Amniotic epithelial cell (primary cell): Measurements from ENCODE around the gene AHRR.
"Not testable (repeated sequence)": the region's sequence is repeated elsewhere in the genome, so short reads cannot be mapped to it uniquely, and the experiment has no call there.

Experiments used
- DNase-seq: peaks from one replicate; pipeline ENCODE4 v3.0.0-alpha.2; 2010; ENCODE audit warnings: low read depth

The AHRR gene

DNA sequence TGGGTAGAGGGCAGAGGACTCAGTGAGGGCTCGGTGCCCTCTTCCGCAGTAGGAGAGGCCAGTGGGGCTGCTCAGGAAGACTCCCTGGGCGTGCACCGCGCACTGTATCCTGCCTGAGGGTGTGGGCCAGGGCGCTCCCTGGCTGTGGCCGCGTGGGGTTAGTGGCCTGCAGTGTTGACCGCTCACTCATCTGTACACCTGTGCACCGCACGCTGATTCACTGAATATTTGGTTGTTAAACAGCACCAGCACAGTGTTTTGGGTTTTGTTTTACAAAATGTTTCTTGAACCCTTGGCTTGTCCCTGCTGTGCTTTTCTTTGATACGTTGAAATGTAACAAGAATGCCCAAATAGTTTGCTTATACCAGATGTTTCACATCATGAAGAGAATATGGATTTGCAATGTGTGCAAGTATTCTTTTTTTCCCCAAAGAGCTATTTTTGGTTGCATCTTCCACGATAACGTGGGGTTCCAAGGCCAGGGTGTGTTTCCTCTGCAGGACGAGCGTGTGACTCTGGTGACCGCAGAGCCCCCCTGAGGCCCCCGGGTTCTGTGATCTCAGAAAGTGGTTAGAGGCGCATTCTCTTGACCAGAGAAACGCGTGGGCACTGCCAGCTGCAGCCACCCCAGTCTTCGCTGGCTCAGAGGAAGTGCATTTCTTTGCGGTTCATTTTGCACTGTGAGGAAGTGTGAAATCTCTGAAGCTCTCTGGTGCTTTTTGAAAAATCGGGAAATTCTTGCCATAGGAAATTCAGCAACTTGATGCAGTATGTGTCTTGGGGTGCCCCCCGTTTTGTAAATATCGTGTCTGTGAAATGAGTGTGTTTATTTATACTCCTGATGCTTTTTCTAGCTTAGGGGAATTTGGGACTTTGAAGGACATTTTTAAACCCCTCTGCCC, 46.9 kb downstream of the AHRR start:
- DNase-seq = no peak

DNA sequence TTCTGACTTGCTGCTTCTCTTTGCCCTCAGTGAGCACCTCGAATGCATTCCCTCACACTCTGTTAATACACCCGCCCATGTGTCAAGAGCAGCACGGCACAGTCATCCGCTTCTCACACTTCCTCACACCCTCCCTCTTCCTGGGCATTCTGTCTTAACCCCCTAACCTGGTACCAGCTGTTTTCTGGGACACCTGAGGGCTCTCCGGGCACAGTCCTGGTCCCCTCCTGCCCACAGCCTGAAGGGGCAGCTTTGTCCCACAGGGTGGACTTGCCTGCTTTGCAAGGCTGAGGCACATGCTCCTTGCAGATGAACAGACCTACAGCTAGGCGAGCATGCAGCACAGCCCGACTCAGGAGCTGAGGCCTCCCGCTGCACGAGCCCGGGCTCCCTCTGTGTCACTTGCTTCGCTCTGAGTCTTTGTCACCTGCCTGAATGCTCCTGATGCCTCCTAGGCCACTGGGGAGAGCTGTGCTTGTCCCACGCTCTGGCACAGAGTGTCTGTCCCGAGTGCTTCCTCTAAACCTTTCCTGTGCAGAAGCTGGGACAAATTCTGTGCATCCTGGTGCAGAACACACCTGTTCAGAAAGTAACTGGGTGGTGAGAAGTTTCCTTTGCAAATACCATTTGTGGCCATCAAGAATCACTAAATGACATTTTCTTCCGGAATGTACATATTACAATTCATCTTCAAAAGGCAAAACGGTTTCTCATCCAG, 47.8 kb downstream of the AHRR start:
- no peak for DNase-seq

DNA sequence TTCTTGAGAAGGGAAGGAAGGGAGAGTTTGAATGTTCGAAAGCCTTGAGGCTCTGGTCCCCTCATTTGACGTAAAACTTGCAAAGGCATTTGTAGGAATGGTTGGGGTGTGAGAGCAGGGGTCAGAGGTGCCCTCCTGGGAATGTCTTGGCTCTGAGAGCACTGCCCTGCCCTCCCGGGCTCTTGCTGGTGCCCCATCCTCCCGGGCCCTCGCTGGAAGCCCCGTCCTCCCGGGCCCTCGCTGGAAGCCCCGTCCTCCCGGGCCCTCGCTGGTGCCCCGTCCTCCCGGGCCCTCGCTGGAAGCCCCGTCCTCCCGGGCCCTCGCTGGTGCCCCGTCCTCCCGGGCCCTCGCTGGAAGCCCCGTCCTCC, 48.3 kb downstream of the AHRR start:
- DNase-seq = not testable (repeated sequence)

DNA sequence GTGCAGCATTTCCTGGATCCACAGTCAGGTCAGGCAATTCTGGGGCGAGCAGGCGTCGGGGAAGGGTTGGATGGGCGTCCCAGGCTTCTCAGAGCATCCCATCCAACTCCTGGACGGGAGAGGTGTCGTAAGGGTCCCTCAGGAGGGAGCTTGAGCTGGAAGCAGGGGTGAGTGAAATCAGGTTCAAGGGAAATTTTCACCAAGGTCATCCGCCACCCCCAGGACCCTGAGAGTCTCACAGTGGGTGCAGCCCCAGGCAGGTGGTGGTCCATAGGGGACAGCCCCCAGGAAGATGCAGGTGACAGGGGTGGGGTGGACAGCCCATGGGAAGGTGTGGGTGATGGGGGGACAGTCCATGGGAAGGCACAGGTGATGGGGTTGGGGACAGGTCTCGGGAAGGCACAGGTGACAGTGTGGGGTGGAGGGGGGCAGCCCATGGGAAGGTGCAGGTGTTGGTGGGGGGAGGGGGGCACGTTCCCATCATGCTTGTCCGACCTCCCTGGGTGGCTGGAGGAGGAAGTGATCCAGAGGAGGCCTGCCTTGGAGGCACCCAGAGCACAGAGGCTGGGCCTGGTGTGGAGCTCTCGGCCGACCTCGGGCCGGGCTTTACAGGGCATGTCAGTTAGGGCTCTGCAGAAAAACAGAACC, 48.9 kb downstream of the AHRR start:
- no peak for DNase-seq

DNA sequence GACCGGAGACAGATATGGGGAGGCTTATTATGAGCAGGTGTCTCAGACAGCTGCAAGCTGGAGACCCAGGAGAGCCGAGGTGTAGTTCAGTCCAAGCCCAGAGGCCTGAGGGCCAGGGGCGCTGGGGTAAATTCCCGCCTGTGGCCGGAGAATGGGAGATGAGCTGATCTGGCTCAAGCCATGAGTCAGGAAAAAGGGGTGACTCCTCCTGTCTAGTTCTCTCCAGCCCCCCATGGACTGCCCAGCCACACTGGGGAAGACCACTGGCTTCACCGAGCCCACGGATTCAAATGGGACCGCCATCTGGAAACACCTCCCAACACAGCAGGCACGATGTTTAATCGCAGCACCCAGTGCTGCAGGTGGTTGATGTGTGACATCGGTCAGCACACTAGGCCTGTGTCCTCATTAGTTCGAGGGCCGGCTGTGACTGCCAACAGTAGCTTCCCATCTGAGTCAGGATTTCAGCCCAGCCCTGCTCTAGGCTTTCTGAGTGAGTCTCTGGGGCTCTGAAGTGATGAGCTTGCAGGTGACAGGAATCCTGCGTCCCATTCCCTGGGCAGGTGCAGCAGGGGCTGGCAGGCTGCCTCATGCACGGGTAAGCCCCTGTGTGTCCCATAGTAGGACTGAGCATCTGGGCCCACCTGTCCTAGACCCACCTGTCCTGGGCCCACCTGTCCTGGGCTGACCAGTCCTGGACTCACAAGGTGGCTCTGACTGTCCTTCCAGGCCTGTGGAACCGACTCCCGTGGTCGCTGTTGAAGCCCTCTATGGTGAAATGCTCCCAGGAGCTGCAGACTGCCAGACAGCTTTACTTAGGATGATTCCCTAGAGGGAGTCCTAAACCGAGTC, 49.7 kb downstream of the AHRR start:
- no peak for DNase-seq

DNA sequence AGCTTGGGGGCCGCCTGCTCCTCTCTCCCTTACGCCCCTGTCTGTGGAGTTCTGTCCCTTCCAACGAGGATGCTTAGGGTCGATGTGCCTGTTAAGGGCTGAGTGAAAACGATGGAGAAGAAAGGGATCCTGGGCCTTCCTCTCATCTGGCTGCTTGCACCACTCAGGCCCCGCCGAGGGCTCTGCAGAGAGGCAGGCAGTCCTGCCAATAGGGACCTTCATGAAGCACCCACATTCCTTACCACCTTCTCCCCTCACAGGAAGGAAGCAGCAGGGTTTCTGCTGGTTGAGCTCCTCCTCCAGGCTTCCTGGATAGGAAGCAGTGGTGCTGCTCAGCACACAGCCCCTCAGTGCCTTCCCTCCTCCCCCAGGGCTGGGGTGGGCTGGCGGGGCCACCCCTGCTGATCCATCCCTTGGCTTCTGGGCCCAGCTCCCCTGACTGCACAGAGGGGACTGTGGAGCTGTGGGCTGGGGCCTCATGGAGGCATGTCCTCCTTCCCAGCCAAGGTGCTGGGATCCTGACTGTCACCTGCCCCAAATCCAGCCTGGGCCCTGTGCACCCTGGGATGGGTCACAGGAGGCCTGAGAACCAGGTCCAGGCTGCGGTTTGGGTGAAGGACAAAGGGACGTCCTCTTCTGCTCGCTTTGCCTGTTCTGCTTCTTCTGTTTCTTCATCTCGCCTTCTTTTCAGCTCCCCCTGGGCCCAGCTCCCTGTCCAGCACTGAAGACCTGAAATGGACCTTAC, 50.5 kb downstream of the AHRR start:
- DNase-seq = no peak

DNA sequence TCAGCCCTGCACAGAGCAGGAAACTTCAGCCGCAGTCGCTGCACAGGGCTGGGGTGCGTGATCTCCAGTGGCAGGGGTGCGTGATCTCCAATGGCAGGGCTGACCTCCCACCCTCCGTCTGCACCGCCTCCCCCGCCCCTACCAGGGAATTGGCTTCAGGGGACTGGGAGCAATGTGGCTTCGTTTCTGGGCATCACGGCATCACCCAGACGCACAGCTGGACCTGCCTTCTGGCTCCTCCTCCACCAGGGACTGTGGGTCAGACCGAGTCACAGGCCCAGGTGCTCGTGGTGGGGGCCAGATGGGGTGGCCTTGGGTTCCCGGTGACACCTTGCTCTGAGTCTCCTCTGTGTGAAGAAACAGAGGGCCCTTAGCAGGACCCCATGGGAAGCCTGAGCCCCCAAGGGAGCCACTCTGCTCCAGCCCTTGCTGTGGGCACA, 51.1 kb downstream of the AHRR start:
- no peak for DNase-seq

DNA sequence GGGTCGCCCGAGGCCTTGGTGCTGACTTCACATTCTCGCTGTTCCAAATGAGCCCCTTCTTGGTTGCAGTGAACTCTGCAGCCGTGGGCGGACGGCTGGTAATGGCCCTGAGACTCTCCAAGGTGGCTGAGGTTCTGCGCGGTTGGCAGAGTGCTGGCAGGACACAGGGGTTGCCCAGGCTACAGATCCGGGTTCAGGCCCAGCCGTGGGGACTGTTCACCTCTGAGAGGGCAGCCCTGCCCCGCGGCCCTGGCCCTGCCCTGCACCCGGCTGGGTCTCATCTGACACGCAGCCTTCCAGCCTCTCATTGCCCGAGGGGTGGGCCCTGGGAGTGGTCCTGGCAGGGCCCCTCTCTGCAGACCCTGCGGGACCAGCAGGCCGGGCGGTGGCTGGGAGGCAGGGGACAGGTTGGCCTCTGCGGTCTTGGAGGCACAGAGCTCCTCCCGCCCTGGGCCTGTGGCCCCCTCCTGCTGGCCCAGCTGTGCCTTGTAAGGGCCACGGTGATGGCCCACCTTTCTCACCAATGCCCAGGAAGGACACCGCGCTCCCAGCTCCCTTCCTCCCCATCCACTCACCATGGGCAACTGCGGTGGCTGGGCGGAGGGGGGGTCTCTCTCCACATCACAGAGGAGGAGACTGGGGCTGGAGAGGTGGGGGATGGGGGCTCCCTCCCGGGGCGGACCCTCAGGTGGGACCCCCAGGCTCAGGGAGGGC, 51.6 kb downstream of the AHRR start:
- DNase-seq = no peak

DNA sequence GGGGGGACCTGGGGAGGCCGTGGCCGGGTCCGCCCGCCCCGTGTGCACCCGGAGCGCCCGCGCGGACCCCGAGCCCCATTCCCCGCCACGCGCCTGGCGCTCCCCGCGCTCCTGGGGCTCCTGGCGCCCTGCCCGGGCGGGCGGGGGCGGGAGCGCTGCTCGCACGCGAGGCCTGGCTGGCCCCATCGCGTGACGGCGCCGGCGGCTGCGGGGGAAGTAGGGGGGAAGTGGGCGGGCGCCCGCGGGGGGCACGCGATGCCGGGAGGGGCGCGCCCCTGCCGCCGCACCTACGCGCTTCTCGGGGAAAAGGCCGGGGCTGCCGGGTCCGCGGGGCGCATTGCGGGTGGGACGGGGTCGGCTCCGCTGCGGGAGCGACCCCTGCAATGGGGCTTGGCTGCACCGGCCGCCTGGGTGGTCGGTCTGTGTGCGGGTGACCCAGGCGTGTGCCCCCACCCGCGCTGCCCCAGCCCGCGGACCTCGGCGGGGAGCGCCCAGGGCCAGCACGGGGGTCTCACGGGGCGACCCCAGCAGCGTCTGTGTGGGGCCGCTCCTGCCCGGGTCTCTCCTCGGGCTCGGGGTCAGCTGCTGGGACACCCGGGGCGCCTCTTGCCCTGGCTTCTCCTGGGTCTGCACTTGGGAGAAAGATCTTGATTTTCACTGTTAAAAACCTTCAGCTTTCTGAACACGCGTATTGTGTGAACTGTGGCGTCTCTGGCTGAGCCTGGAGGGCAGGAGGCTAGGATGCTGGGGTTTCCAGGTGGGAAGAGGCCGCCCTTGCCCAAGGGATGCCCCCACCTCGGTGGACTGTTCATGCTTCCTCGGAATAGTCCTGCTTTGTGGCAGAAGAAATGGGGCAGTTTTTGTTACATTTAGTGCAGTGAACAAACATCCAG, 52.4 kb downstream of the AHRR start:
- DNase-seq = peak; percentile 41

DNA sequence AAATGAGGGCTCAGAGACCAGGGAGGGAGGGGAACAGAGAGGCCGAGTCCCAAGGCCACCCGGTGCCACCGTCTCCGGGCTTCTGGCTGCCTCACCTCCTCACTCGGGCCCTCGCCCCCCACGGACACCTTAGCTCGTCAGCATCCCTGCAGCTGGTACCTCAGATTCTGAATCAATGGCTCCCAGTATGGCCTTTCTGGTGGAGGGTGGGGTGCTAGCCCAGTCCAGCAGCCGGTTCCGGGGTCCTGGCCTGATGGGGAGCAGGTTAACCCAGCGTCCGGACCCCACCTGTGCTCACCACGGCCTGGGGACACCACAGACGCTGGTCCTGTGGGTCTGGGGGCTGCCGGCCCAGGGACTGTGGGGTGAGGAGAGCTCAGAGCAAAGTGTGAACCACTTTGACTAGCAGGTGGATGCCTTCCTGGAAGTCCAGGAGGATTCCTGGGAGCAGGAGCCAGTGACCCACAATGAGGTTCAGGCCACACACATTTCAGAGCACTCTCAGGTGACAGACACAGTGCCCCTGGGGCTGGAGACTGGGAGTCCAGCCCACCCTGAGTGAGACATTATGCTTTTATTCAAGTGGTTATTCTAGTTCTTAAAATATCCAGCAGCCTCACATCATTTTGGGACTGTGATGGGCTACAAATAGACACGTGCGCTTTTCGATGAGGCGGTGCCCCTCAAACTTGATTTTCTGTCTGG, 53.3 kb downstream of the AHRR start:
- no peak for DNase-seq

DNA sequence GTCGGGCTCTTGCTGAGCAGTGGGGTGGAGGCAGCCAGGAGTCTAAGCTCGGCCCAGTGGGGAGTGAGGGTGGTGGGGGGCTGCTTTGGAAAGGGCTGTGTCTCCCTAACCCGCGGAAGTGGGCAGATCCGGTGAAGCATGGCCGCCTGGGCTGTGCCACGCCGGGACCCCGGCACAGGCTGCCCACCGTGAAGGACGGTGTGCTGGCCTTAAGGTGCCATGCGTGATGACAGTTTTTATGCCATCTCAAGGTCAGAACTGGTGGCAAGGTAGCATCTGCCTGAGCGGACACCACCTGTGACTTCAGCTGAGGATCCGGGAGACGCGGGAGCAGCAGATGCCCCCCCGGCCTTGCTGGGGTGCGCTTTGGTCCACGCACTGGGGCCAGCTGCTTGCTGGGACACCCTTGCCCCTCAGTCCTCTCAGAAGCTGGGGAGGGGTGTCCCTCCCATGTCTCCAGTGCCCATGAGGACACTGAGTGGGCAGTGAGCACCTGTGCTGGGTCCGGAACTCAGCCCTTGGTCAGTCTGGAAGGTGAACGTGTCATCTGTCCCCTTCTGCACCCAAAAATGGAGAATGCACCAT, 53.9 kb downstream of the AHRR start:
- no peak for DNase-seq

DNA sequence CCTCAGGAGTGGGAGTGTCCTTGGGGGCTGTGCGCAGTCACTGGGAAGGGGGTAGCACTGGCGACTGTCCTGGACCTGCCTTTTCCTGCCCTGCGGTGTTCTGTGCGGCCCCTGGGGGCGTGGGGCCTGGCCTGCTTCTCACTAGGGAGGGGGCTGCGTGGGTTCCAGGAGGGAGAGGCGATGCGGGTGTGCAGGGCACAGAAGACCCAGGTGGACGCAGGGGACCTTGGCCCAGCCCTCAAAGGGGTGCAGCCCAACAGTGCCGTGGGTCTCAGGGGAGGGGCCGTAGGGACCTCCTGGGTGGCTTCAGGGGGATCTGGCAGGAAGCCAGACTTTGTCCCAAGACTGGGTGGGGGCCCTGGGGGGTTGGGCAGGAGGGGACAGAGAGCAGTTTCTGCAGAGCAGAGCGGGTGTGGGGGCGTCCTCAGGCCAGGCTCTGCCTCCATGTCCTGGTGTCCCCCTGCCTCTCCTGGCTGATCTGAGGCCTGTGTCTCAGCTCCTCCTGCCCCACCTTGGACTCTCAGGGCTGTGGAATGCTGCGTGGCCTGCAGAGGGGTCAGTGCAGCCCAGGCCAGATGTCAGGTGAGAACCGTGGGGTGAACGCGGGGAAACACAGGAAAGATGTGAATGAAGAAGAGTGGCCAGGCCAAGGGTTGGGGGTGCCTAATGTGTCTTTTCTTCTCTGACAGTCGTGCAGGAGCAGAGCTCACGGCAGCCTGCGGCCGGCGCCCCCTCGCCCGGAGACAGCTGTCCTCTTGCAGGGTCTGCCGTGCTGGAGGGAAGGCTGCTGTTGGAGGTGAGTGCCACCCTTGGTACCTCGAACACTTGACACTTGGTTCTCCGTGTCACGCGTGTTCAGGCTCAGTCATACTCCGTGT, 54.6 kb downstream of the AHRR start:
- no peak for DNase-seq

DNA sequence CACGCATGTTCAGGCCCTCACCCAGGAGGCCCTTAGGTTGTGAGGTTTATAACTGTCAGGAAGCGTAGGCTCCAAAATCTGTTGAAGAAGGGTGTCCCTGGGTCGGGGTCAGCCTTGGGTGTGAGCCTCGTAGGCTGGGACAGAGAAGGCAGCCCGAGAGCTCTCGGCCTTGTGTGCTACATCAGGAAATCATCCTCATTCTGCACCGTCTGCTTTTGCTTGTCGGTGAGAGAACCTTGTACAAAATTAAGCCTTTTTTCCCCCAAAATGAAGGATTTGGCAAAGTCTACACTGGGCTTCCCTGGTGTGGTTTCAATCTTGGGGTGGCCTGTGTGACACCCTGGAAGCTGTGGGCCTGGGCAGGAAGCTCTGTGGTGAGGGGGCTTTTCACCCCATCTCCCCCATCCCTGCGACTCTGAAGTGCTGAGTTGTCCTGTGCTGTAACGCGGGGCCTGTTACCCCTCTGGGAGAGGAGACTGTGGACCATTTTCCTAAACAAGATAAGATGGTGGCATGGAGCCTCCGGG, 55.3 kb downstream of the AHRR start:
- DNase-seq = no peak

DNA sequence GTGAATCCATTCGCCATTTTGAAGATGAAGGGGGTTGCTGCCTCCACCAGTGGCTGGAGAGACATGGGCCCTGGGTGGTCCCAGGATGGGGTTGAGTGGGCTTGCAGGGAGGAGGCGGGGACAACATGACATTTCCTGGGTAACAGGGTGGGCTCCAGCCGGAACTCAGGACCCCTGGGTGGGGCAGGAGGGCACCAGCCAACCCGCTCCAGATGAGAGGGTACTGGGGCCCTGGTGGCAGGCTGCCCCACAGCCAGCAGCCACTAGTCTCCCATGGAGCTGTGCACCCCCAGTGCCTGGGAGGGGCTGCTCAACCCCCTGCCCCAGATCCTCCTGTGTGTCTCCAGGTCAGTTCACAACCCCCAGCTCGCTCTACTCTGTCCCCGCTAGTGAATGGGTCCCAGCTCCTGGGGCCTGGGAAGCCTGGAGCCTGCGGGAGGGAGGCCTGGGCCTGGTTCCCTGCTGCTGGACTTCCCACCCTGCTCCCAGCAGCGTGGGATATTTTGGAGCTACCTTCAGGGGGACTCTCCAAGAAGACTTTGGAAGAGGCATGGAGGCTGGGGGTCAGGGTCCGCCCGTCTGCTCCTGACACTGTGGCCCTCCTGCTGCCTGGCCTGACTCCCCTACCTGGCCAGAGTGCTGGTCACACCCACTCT, 55.9 kb downstream of the AHRR start:
- DNase-seq = no peak

DNA sequence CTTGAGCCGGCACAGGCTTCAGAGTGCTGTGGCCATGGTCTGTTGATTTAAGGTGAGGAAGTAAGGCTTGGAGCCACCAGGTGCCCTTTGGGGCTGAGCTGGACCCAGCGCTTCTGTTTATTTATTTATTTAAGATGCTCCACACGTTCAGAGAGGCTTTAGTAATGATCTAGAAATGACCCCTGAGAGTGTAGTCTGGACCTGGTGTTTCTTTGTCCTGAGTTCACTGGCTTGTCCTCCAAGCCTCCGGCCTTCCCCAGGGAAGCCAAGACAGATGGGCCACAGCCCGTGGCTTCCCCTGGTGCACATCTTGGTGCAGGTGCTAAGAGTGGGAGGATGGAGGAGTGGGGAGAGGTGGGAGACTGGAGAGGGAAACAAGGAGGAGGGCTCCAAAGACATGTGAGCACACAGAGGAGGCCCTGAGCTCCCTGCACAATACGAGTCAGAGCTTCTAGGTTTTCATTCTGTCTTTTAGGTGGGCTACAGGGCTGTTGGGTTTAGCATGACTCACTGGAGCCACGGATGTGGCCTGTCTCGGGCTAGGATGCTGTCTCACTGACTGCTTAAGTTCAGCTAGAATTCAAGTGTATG, 56.9 kb downstream of the AHRR start:
- no peak for DNase-seq
